ENCODE measurements around the gene USP3.
"Not testable (repeated sequence)": the region's sequence is repeated elsewhere in the genome, so short reads cannot be mapped to it uniquely, and the experiment has no call there.

The USP3 gene

DNA sequence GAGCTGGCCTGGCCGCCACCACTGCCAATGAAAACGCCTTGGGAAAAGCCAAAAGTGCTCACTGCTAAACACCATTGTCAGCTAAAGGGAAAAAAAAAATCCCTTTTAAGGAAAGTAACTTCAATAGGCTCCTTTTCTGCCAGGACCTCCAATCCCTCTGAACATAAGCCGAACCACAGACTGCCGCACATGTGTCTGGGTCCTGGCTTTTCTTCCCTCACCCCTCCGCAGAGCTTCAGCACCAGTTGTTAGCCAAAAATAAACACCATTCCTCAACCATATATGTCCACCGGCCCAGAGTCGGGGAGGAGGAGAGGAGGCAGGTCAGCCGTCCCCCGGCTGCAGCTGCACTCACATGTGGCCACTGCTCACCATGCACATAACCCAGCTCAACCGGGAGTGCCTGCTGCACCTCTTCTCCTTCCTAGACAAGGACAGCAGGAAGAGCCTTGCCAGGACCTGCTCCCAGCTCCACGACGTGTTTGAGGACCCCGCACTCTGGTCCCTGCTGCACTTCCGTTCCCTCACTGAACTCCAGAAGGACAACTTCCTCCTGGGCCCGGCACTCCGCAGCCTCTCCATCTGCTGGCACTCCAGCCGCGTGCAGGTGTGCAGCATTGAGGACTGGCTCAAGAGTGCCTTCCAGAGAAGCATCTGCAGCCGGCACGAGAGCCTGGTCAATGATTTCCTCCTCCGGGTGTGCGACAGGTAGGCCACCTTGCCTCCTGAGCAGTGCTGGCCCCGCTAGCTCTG, 92.8 kb downstream of the USP3 start, which contains the start of gene FBXL22:
Gene FBXL22, plus strand, starts transcription at position 350 of the 753 bp plus-strand sequence. Its CDS starts 6 bp downstream, at position 356.
- no peak for DNase-seq

DNA sequence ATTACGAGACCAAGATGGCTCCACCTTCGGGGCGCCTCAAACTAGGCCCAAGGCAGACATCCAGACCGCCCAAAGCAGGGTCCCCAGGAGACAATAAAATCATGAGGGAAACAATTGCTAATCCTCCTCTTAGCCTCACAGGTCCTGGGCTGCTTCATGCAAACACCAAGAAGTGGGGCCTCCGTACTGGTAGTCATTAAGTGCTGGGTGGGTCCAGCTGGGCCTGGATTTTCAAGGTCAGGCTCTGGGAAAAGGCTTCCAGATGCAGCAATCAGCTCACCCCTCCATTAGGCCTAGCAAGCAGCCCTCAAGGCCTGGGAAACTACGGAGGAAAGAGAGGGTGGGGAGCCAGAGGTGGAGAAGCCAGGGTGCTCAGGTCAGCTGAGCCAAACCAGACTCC, 93.4 kb downstream of the USP3 start:
- DNase-seq: no peak

DNA sequence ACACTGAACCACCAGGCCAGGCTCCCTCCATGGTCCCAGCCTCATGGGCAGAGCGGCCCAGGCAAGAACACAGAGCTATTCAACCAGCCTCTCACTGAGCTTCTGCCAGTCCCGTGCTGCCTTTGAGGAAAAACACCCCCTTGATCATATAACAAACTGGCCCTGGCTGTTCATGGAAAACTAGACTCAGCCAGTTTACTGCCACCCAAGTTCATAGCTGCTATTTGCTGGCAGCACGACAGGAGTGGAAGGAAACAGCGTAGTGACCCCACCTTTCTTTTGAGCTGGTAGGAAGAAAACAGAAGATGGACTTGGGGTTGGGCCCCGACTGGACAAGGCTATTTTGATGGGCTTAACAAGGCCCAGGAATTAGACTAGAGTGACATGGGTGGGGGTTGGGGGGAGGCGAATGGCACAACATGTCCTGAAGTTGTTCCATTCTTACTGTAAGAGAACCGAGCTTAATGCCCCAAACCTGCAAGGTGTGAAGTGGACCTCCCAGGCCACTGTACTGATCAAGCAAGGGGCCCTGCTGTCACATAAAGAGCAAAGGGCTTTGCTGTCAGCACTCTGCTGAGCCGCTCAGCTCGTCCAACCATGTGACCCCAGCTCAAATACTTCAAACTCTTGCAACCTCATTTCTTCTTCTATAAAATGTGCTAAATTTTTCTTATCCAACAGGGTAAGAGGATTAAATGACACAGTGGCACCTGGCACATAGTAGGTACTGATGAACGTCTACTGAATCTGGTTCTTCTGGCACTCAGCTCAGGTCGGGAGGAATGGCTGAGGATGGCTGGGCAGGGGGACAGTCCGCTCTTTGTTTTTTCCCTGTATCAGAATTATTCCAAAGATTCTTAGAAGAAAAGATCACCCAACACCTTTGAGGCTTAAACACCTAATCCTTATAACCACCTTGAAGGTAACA, 94.3 kb downstream of the USP3 start:
- no peak for DNase-seq

DNA sequence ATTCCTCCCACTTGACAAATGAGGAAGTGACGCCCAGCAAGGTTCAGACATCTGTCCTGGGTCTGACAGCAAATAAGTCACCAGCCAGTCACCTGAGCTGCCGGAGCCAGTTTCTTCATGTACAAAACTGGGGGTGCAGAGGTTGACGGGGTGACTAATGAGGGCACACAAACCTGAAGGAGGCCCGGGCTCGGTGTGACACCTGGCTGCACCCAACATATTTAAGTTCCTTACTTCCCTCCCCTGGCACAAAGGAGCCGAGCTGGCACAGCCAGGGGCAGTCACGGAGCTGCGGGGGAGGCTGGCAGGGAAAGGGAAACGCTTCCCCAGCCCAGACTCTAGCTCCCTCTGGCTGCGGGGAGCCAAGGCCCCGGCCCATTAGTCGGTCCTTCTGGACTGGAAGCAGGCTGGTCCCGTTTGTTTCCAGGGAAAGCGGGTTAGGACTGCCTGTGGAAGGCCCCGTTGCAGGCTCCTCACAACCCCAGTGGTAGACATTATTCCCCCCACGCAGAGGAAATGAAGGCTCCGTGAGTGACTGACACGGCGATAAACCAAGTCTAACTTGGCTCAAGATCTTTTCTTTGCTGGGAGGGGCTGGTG, 95.1 kb downstream of the USP3 start:
- DNase-seq: peak in 3 of 5 donors; percentile 16 to 41 (median 22)

DNA sequence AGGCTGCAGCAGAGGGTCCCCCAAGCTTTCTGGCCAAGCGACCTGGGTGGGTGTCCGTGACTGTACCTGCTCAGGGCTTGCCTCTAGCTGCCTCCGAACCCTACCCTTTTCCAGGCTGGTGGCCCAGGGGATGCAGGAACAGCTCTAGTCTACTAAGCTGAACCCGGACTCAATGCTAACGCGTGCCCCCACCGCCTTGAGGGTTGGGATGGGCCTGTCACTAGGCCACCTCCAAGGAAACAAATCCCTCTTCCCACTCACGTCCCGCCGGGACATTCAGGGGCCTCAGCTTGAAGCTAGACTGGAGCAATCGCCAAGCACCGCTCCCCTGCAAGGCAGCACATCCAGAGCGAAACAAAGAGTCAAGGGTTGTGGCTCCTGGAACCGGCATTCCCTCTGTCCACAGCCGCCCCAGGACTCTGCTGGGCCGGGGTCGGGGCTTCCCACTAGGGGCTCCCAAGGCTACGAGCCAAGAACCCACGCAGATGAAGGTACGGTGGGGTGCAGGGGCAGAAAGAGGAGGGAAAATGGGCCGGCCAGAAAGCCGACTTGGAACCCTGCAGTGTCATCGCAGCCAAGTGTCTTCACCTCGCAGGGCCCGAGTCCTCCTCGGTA, 95.7 kb downstream of the USP3 start:
- DNase-seq: peak in 1 of 5 donors; percentile 17

DNA sequence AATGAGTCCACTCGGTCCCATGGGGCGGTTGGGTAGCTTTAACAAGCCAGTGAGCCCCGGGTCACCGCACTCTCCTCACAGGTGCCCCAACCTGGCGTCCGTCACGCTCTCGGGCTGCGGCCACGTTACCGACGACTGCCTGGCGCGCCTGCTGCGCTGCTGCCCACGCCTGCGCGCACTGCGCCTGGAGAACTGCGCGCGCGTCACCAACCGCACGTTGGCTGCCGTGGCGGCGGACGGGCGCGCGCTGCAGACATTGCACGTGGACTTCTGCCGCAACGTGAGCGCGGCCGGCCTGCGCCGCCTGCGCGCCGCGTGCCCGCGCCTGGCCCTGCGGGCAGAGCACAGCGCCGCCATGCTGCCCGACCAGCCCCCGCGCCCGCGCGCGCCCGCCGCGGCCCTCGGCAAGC, 96.2 kb downstream of the USP3 start:
- peak; percentile 77 to 94 (median 87) for DNase-seq

DNA sequence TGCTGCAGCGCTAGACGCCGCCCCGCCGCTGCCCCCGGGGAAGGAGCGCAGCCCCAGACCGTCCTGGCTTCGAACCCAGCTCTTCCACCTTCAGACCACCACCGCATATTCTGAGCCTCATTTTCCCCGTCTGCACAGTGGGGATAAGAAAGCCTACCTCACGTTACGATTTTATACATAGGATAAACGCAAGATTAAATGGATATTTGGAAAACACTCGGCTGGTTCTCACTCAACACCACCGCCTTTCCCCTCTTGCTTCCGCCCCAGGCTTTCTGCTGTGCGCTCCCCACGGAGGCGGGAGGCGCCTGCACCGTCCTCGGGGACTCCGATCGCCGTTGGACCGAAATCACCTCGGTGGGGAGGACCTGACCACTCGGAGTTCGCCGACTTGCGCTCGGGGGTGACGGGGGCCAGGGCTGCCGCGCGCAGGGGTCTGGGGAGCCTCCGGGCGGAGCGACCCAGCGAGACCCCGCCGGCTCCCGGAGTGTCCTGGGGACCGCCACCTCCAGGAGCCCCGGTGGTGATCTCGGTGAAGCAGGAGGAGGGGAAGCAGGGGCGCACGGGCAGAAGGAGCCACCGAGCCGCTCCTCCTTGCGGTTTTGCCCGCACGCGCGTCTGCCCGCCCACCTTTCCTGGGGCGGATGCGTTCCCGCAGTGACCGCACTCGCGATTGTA, 96.8 kb downstream of the USP3 start:
- DNase-seq: peak; percentile 31 to 58 (median 50)

DNA sequence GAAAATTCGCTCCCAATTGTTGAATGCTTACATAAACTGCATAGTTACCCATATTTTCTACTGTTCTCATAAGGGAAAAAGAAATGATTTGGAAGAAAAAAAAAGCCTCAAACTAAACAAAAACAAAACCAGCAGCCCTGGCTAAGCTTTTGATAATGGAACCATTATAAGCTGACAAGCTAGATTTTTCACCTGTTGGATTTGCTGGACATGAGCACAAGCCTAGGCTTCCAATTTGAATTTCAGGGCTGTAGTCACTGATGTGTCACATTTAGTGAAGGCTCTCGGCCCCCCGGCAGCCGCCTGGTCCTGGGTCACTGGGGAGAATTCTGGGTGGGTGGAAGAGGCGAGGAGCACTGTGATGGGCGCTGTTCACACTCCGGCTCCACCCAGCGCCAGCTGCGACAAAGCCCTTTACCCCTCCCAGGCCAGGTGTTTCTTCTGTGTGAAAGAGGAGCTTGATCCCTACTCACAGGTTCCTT, 97.4 kb downstream of the USP3 start:
- DNase-seq: no peak

DNA sequence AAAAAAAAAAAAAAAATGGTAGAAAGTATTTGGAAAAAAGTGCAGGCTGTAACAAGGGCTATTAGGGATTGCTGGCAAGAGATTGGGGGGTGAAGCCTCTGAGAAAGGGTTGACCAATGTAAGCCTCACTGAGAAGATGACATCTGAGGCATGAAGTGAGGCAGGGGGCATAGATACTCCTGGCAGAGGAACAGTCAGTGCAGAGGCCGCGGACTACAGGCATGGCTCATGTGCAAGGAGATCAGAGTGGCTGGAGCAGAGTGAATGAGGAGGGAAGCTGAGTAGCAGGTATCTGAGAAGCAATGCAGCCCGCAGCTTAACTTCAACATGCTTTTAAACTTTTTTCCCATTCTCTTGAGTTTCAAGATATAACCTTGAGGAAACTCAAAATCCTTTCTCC, 98.2 kb downstream of the USP3 start:
- DNase-seq: no peak

DNA sequence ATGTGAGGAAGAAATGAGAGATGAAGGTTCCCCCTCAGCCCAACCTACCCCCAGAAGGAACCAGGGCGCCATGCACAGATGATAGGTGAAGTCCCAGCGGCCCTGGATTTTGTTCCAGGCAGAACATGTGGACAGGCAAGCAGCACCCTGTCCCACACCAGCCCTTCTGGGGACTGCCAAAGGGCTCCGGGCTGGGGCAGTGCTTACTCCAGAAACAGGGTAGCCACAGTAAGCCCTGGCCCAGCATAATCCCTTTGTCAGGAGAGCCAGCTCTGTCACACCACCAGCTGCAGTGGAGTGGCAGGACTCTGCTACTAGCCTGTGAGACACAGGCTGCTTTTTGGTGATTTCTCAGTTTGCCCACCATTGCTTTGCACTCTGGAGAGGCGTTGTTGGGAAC, 99.1 kb downstream of the USP3 start:
- DNase-seq: no peak

DNA sequence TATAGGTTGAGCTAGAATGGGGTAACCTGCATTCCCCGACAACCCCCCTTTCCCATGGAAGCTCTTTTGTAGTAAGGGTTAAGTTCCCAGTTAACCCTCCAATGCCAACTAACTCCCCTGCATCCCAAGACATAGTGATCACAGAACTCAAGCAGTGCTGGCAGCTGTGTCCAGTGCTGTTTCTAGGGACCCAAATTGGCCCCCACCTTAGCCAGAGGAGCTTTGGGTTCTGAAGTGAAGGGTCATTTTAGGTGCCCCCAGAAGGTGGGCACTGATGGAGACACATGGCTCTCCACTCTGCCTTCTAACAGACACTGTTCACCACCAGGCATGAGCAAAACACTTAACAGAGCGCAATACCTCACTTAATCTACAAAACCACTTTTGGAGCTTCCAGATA, 99.9 kb downstream of the USP3 start:
- no peak for DNase-seq

DNA sequence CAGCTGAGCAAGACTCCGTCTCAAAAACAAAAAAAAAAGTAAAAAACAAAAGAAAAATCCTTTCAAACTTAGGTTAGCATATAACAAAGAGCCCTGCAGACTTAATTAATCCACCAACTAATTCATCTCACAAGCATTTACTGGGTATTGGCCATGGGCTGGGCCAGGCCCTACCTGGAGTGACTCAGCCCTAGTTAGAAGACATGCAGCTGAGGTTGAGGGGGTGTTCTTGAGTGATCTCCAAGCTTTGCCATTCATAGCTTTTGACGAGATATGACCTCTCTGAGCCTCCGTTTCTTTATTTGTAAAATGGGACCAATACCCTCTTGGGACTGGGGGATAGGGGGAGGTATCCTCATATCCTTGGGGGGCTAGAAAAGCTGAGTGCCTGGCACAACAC, 100.6 kb downstream of the USP3 start:
- DNase-seq: no peak

DNA sequence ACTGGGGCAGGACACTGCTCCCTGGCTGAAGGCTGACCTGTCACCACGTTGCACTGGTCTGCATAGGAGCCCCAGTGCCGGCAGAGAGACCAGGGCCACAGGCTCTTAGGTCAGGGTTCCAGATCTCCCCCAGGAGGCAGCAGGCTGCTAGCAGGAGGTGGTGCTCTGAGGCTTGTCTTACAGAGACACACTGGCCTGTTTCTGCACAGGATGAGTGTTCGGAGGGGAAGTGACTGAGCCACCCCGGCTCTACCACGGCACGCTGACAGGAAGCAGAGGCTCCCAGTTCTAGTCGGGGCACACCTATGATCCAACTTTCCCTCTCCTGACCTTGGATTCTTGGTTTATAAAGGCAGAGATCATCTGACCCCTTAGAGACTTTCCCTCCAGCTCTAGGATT, 101.4 kb downstream of the USP3 start:
- peak in 3 of 5 donors; percentile 29 to 84 (median 36) for DNase-seq

DNA sequence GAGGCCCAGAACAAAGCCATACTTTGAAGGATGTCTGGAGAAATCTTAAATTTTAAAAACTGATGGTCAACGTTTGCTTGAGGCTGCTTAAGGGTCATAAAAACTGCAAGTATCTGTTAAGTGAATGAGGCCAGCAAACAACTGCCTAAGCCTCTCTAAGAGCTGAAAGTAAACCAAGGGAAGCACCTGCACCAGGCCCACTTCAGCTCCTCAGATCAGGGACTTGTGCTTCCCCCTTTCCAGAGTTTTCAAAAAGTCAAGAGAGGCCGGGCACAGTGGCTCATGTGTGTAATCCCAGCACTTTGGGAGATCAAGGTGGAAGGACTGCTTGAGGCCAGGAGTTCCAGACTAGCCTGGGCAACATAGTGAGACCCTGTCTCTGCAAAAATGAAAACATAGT, 101.9 kb downstream of the USP3 start:
- DNase-seq: no peak

DNA sequence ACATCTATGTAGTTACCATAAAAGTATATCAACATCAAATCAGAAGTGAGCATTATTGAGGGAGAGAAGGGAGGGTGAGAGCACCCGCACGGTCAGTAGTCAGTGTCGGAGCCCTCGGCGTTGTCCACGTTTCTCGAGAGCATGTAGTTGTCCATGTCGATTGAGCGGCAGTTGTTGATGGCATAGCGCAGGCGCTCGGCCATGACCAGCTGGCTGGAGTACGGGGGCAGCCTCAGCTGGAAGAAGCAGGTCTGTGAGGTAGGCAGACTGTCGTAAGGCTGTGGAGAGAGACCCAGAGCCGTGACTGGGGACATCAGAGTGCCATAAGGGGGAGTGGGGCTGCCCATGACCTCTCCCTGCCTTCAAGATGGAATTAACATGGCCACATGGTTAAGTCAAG, 104.6 kb downstream of the USP3 start:
- DNase-seq: no peak

DNA sequence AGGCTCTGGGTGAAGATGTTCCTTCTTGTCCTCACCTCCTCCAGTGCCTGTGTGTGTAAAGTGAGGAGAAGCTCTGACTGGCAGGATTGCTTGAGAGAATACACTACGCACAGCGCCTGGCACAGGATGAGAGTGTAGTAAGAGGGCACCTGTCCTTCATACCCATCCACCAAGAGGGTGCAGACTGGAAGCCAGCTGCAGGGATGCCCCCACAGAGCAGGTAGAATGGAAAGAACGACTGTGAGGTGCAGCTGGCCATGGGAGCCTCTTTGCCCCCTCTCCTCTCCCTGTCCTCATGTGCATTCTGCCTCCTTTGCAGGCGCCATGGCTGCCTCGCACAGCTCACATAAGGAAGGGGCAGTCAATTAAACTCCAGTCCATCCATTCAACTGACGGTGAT, 105.1 kb downstream of the USP3 start:
- no peak for DNase-seq

DNA sequence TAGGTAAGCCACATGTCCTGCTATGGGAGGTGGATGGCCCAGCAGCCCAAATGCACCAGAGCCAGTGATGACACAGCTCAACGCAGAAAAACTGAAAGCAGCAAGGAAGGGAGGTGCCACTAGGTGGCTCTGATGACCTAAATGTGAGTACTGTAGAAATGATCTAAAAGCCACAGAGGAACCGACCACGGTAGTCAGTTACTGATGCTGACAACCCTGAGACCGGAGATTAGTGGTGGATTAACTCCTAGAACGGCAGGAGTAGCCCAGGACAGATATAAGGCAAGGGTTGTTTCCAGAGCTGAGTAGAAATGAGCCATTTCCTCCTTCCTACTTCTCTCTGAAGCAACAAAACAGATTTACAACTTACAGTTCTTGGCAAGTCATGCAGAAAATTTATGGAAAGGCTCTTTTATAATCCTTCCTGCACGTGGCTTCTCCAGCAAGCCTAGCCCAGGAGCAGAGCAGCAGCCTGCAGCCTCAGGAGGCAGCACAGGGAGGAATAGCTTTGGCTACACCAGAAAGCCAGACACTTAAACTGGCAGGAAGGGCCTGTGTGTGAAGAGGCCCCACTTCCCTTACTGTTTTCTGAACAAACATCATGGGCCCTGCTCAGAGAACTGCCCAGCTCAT, 105.9 kb downstream of the USP3 start:
- DNase-seq: peak; percentile 26 to 89 (median 54)

DNA sequence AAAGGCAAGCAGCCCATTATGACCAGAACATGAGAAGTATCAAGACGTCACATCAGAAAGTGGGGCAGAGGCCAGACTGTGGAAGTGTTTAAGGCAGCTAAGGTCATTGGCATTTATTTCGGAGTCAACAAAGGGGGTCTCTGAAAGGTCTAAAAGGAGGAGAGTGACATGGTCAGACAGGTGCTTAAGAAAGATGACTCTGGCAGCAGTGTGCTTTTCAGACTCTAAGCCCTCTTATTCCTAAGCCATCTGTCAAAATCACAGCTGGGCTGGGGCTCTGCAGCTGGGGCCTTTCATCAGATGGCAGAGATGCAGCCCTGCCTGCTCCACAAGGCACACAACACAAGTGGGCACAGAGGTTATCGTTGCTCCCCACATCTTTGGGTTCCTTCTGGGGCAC, 106.8 kb downstream of the USP3 start:
- DNase-seq: no peak

DNA sequence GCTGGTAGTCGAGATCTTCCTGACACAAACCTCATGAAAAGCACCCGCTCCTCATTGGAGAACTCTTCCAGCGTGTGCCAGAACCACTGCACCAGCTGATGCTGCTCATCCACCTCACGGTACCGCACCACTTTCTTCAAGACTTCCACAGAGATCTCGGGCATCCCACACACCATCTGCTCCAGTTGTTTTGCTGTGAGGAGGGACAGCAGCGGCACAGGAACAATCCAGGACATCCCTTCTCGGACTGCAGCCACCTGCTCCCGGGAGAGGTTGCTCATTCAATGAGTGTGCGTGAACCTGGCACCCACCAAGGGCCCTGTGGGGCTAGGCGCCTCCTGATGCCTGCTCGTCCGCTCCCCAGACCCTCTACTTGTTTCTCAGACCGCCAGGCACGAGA, 107.9 kb downstream of the USP3 start:
- DNase-seq: no peak

DNA sequence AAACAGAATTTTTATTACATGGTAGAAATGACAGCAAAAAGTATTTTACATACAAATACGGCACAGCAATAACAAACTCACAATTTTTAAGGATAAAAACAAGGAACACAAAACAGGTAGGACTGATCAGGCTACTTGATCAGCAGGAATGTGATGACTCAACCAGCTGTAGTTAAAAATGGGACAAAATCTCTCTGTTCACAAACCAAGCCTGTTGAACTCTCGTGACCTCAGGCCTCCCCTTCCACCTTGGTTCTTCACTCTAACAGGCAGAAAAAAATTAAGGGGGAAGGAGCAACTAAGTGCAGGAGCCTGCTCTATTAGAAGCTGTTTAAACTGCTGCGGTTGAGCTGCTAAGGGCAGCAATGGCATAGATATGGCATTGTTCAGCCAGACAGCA, 111.5 kb downstream of the USP3 start:
- no peak for DNase-seq

DNA sequence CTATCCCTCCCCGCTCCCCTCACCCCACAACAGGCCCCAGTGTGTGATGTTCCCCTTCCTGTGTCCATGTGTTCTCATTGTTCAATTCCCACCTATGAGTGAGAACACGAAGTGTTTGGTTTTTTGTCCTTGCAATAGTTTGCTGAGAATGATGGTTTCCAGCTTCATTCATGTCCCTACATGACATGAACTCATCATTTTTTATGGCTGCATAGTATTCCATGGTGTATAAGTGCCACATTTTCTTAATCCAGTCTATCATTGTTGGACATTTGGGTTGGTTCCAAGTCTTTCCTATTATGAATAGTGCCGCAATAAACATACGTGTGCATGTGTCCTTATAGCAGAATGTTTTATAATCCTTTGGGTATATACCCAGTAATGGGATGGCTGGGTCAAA, 112.8 kb downstream of the USP3 start:
- not testable (repeated sequence) for DNase-seq

DNA sequence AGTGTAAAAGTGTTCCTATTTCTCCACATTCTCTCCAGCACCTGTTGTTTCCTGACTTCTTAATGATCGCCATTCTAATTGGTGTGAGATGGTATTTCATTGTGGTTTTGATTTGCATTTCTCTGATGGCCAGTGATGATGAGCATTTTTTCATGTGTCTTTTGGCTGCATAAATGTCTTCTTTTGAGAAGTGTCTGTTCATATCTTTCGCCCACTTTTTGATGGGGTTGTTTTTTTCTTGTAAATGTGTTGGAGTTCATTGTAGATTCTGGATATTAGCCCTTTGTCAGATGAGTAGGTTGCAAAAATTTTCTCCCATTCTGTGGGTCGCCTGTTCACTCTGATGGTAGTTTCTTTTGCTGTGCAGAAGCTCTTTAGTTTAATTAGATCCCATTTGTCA, 113.2 kb downstream of the USP3 start:
- not testable (repeated sequence) for DNase-seq
